HG03066 (cell line): ENCODE data around the gene C1QTNF12.

Experiments used
- ATAC-seq: cut with Tn5 transposase; IDR thresholded peaks from one replicate; pipeline ENCODE4 v1.9.1; 2021; ENCODE audit warnings: low read depth; ENCODE audit not compliant: unreplicated experiment

Gene C1QTNF12

GRCh38 chr1:1216770-1217620, 29.5 kb downstream of the C1QTNF12 start:
- ATAC-seq = no peak

- no peak for ATAC-seq
Observed at GRCh38 chr1:1215881-1216605, 30.5 kb downstream of the C1QTNF12 start.

GRCh38 chr1:1215080-1215676, 31.3 kb downstream of the C1QTNF12 start:
- no peak for ATAC-seq

- no peak for ATAC-seq
Observed at GRCh38 chr1:1213345-1214265, 32.9 kb downstream of the C1QTNF12 start, which contains the start of gene TNFRSF4. TNFRSF4 (minus strand) TSS chr1:1214153; CDS start chr1:1214127, 26 bp downstream.

DNA sequence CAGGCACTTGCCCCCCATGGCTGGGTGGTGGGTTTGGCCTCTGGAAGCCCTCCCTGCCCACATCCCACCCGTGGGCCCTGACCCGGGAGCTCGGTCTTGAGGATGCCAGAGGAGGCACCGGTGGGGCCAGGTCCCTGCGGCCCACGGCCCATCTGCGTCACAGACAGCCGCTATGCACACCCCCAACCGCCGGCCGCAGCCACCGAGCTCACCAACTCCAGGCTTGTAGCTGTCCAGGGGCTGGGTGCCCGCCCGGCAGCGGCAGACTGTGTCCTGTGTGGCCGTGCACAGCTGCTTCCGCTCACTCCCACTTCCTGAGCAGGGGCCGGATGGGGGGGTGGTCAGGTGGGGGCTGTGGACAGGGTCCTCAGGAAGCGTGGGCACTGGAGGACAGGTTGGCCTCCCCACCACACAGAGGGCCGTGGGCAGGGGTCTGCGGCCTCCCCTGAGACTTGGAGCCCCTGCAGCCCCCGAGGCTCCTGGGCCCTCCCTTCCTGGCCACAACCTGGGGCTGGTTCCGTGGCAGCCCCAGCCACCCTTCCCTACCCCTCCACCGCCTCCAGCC, 33.7 kb downstream of the C1QTNF12 start:
- no peak for ATAC-seq

- ATAC-seq = no peak
Observed at GRCh38 chr1:1211541-1212441, 34.7 kb downstream of the C1QTNF12 start.

- ATAC-seq = no peak
Observed at GRCh38 chr1:1210726-1211540, 35.6 kb downstream of the C1QTNF12 start.

- no peak for ATAC-seq
Observed at GRCh38 chr1:1208713-1209433, 37.6 kb downstream of the C1QTNF12 start.

DNA sequence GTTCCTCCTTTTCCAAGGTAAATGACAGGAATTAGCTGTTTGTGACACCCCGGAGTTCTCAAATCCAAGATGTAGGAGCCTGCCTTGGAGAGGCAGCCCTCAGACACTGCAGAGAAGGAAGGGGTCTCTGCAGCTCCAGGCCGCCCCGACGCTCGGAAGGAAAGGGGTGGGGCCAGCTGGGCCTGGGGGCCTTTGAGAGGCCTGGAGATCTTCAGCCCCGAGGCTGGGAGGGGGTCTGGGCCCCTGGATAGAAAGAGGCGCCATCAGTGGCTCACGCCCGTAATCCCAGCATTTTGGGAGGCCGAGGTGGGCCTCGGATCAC, 39.0 kb downstream of the C1QTNF12 start:
- no peak for ATAC-seq

GRCh38 chr1:1206966-1207531, 39.5 kb downstream of the C1QTNF12 start:
- ATAC-seq = no peak

DNA sequence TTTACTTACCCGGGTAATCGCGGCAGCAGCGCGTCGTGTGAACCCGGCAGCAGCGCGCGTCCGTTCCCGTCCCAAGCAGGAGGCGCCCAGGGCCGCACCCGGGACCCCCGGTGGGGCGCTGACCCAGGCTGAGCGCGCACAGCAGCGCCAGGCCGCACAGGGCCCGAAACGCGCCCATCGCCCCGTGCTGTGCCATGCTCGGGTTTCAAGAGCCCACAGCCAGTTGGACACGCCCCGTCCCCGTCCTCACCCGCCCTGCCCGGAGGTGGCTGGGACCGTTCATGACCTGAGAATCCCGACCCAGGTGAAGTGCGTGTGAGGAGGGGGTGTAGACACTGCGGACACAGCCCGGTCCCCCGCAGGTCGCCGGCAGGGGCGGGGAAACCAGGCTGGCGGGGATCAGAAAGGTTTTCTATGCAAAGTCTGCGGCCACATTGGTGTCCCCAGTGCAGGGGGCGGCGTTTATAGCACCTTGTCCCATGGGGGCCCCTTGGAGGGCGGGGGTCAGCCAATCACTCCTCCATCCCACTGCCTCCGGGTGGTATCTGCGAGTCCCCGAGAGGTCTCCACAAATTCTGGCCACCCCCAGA, 40.1 kb downstream of the C1QTNF12 start, which contains the start of gene TNFRSF18:
TNFRSF18 (minus strand) TSS at position 217 of the 590 bp plus-strand sequence; CDS start at position 196, 21 bp downstream.
- no peak for ATAC-seq

GRCh38 chr1:1205769-1206375, 40.6 kb downstream of the C1QTNF12 start:
- ATAC-seq = no peak

DNA sequence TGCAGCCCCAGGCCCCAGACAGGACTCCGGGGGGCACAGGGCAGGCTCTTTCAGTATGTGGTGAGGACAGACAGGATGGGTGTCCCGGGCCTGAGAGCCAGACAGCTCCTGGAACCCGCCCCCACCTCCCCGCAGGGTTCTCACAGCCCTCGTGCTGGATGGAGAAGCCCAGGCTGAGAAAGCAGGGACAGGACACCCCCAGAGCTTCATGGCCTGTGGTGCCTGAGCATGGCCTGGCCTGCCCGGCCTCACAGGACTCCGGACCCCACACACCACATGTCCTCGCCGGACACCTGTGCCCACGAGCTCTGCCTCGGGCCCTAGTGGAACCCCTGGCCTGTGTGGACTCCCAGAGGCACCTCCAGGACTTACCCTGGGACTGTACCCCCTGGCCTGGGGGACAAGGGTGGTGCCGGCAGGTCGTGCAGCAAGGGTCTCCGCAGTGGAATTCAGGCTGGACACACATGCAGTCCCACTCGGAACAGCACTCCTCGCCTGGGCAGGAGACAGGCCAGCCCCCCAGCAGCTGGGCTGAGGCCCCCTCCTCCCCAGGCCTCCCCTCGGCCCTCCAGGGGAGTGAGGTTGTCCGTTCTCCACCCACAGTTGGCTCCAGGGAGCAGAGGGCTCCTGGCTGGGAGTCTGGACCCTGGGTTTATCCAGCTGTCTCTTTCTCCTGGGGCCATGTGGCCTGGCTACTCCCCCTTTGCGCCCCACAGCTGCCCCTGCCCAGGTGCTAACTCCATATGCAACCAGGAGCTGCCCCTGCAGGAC, 41.3 kb downstream of the C1QTNF12 start:
- ATAC-seq = no peak

DNA sequence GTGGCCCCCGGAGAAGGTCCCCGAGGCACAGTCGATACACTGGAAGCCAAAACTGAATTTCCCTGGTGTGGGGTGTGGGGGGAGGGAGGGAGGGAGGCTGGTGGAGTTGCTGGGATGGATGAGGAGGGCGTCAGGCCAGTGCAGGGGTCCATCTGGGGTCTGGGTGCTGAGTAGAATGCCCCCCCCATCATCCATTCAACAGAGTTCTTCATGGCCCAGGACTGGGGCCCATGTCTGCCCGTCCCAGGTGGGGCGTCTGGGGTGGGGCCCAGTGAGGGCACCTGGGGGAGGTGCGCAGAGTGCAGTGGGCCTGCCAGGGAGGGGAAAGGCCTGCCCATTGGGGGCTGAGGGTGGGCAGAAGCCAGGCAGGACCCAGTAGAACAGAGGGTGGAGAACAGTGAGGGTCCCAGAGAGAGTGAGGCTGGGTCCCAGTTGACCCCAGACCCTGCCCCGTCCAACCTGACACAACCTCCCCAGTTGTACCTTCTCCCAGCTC, 42.0 kb downstream of the C1QTNF12 start:
- no peak for ATAC-seq
